Panc1 (cell line): ENCODE results near the gene SLC12A8. TPM values are rescaled to one million over a fixed set of nuclear protein-coding genes. Genes with fewer than 3 reads are reported as not detected.

ENCODE experiments used
- ATAC-seq: fragments of 200-7000 bp; cut with Tn5 transposase; 2 replicates; pipeline ENCODE4 v1.9.1; 2020; ENCODE audit warnings: mild to moderate bottlenecking, moderate library complexity
- BruUV-seq: library from RNA; stranded (reverse); fragments of 400-500 nt; replicated peaks from 2 replicates; lab custom pipeline; 2021; lab: Mats Ljungman, UMichigan
- CTCF ChIA-PET: fragments of 300-600 bp; sonication (Branson Sonifier 250); formaldehyde crosslinking; loops from one replicate; lab custom pipeline; 2022; ENCODE audit warnings: antibody characterized with exemption; lab: Charles Lee
- POLR2A ChIA-PET: fragments of 300-600 bp; sonication (Branson Sonifier 250); formaldehyde crosslinking; loops from one replicate; lab custom pipeline; 2022; ENCODE audit warnings: antibody characterized with exemption; lab: Charles Lee
- DNase-seq: peaks from one replicate; pipeline ENCODE4 v3.0.0-alpha.2; 2010; ENCODE audit warnings: low read depth, low spot score
- H3K27ac ChIP-seq: 2 replicates; pipeline ENCODE4 v1.5.1; 2011; ENCODE audit warnings: mild to moderate bottlenecking, low read length, inconsistent platforms
- H3K27me3 ChIP-seq: fragments of 200-500 bp; sonication (Bioruptor generic); 2 replicates; pipeline ENCODE4 v1.6.0; 2014; ENCODE audit warnings: low read length, inconsistent platforms; ENCODE audit not compliant: control insufficient read depth, insufficient read depth
- H3K36me3 ChIP-seq: fragments of 200-500 bp; sonication (Bioruptor generic); 2 replicates; pipeline ENCODE4 v1.5.1; 2014; ENCODE audit warnings: inconsistent platforms, mild to moderate bottlenecking, low read length, moderate library complexity; ENCODE audit not compliant: control insufficient read depth, insufficient read depth
- H3K4me1 ChIP-seq: 2 replicates; pipeline ENCODE4 v1.5.1; 2011; ENCODE audit warnings: inconsistent platforms, mild to moderate bottlenecking, low read length, moderate library complexity; ENCODE audit not compliant: control insufficient read depth, insufficient read depth
- H3K4me3 ChIP-seq, 2 experiments: 2 replicates each; pipeline ENCODE4 v1.5.1; 2011 to 2012; ENCODE audit warnings: low read depth in 2 of 2, low read length in 2 of 2, mild to moderate bottlenecking in 2 of 2, inconsistent platforms in 1 of 2, moderate library complexity in 1 of 2
- H3K9me3 ChIP-seq: fragments of 200-500 bp; sonication (Bioruptor generic); 2 replicates; pipeline ENCODE4 v1.5.1; 2014; ENCODE audit warnings: low read depth, mild to moderate bottlenecking, inconsistent platforms, low read length, moderate library complexity; ENCODE audit not compliant: control insufficient read depth, insufficient read depth
- POLR2AphosphoS5 ChIP-seq: IDR thresholded peaks from 2 replicates; pipeline ENCODE4 v1.6.1; 2012; ENCODE audit warnings: mild to moderate bottlenecking, low read depth, low read length, moderate library complexity
- REST ChIP-seq, 2 experiments: IDR thresholded peaks; 2 replicates each; pipeline ENCODE4 v1.6.1; 2011 to 2012; ENCODE audit warnings: low read depth in 2 of 2, control low read depth in 1 of 2, low read length in 1 of 2, mild to moderate bottlenecking in 1 of 2, moderate library complexity in 1 of 2; ENCODE audit not compliant: insufficient read depth in 1 of 2
- SIN3A ChIP-seq: IDR thresholded peaks from 2 replicates; pipeline ENCODE4 v1.6.1; 2012; ENCODE audit warnings: low read depth, mild to moderate bottlenecking, low read length, moderate library complexity, borderline replicate concordance; ENCODE audit not compliant: insufficient read depth
- in situ Hi-C: cut with HindIII; loops from 2 replicates; pipeline ENCODE4 v1.10.0; 2016; ENCODE audit warnings: low sequenced_read_pairs, low pct_unique_long_range_greater_than_20kb
- intact Hi-C: fragments of 100-400 bp; cut with micrococcal nuclease; formaldehyde crosslinking; loops from one replicate; pipeline ENCODE4 v1.10.0; 2022; ENCODE audit not compliant: unreplicated experiment
- total RNA-seq: library from RNA; stranded (reverse); gene quantifications from one replicate; pipeline ENCODE4 v1.2.1, GENCODE V29; 2021; ENCODE audit not compliant: unreplicated experiment
- TF ChIP-seq, protein P1 (sequence below): fragments of 450-650 bp; IDR thresholded peaks from 2 replicates; pipeline ENCODE4 v1.5.1; 2017; ENCODE audit warnings: mild to moderate bottlenecking

Gene SLC12A8
- total RNA-seq, 1 experiment from 2014 or later: 7.0 TPM

DNA sequence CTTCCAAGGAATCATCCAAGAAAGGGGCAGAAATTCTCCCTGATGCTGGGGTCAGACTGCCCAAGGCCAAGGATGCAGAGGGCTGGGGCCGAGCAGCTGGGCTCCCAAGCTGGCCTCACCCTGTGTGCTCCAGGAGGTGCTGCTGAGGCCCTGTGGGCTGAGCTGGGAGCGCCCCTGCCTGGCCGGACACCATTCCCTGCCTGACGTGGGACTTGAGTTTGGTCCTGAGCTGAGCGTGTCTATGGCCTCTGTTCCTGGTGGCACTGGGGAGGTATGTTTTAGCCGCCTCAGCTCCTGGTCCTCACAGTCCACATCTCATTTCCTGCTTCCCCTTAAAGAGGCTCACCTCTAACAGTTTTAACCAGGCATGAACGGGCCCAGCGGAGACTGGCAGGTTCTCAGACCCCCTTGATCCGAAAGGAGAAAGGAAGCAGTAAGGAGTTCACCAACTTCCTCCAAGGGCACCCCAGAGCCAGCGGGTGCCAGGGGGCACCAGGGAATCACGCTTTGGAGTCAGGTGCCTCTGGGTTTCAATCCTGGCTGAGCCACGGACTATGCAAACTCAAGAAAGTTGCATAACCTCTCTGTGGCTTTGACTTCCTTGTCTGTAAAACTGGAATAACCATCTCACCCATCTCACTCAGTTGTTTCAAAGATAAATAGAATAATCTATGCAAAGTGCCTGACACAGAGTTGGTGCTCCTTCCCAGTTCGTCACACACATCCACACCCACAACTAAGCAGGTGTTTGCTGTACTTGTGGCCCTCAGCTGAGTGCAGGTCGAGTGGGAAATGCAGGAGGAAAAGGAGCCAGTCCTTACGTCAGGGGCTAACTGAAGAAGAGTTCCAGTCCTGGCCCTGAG, 48.6 kb downstream of the SLC12A8 start:
- in situ Hi-C loops: no loop called here
- POLR2A ChIA-PET: interaction anchor here (0.7 kb wide), 1 partner anchor 10 kb away, joined by 4 read pairs; no protein-coding TSS in a partner anchor

GRCh38 chr3:125161607-125162219, 50.8 kb downstream of the SLC12A8 start:
- ChIA-PET POLR2A (interaction anchor here (0.6 kb wide), 1 partner anchor 358 kb away, joined by 4 read pairs; the partner anchor contains the start of gene SNX4), CTCF (no interaction called here)
- intact Hi-C loops: no loop called here
- Histone ChIP-seq H3K36me3 (no peaks in the 10 kb centered on the region), H3K27me3 (no peaks in the 10 kb centered on the region), H3K27ac (peak overlapping the region; percentile 46; the same call in 1 of the 2 replicates), H3K4me3 (no peak overlapping the region), H3K4me1 (no peaks in the 10 kb centered on the region; the same call in 1 of the 2 replicates), H3K9me3 (no peaks in the 10 kb centered on the region)
- no TSS peak for BruUV-seq
- no peak for ATAC-seq
- DNase-seq: no peak
- in situ Hi-C loops: no loop called here
- TF ChIP-seq POLR2AphosphoS5: no peak
- TF ChIP-seq, protein P1, sequence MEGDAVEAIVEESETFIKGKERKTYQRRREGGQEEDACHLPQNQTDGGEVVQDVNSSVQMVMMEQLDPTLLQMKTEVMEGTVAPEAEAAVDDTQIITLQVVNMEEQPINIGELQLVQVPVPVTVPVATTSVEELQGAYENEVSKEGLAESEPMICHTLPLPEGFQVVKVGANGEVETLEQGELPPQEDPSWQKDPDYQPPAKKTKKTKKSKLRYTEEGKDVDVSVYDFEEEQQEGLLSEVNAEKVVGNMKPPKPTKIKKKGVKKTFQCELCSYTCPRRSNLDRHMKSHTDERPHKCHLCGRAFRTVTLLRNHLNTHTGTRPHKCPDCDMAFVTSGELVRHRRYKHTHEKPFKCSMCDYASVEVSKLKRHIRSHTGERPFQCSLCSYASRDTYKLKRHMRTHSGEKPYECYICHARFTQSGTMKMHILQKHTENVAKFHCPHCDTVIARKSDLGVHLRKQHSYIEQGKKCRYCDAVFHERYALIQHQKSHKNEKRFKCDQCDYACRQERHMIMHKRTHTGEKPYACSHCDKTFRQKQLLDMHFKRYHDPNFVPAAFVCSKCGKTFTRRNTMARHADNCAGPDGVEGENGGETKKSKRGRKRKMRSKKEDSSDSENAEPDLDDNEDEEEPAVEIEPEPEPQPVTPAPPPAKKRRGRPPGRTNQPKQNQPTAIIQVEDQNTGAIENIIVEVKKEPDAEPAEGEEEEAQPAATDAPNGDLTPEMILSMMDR: no peak
- no peak for TF ChIP-seq SIN3A
- no peak for TF ChIP-seq REST (IDR thresholded peaks at IDR 0.05; ENCODE audit: insufficient read depth in 1 of 2, low read depth in 2 of 2, low read length in 1 of 2)

More for the DNA sequence above, 48.6 kb downstream of the SLC12A8 start:
- H3K27ac ChIP-seq: peak overlapping the region; percentile 65; the same call in 1 of the 2 replicates
- CTCF ChIA-PET: interaction anchor here (0.5 to 0.9 kb wide), 2 partner anchors 14 to 107 kb away, joined by 3 read pairs; no protein-coding TSS in a partner anchor
- H3K36me3 ChIP-seq: no peaks in the 10 kb centered on the region
- BruUV-seq: no TSS peak
- TF ChIP-seq REST (IDR thresholded peaks at IDR 0.05; ENCODE audit: insufficient read depth in 1 of 2, low read depth in 2 of 2, low read length in 1 of 2) (no peak), SIN3A (no peak), POLR2AphosphoS5 (no peak)
- TF ChIP-seq, protein P1: peak; percentile 33; the same call in 1 of the 2 replicates
- DNase-seq: peak; percentile 8
- no peaks in the 10 kb centered on the region for H3K27me3 ChIP-seq
- peak; percentile 71 for ATAC-seq
- H3K4me1 ChIP-seq: peaks cover 3% of the 10 kb centered on the region; the same call in 1 of the 2 replicates
- intact Hi-C loops: no loop called here
- no peaks in the 10 kb centered on the region for H3K9me3 ChIP-seq
- H3K4me3 ChIP-seq: no peak overlapping the region
